ENCODE measurements around the gene GAB2.
A peak's percentile ranks its signal among the peaks of the same experiment; 100 is the strongest.
"Not testable (repeated sequence)": the region's sequence is repeated elsewhere in the genome, so short reads cannot be mapped to it uniquely, and the experiment has no call there.

The GAB2 gene

GRCh38 chr11:78363024-78363619 is 54.5 kb downstream of the GAB2 start:
- H3K27me3 ChIP-seq (ENCODE audit: low read depth): no peaks in the 10 kb centered on the region
- in situ Hi-C loops (cut with MboI; ENCODE audit: low sequenced_read_pairs): no loop called here
- peaks cover 68% of the 10 kb centered on the region for H3K4me1 ChIP-seq
- no peaks in the 10 kb centered on the region for H3K9me3 ChIP-seq
- no peak for DNase-seq (ENCODE audit: low spot score in 2 of 2)
- H3K4me3 ChIP-seq: no peak overlapping the region
- no peaks in the 10 kb centered on the region for H3K36me3 ChIP-seq (replicated peaks)

DNA sequence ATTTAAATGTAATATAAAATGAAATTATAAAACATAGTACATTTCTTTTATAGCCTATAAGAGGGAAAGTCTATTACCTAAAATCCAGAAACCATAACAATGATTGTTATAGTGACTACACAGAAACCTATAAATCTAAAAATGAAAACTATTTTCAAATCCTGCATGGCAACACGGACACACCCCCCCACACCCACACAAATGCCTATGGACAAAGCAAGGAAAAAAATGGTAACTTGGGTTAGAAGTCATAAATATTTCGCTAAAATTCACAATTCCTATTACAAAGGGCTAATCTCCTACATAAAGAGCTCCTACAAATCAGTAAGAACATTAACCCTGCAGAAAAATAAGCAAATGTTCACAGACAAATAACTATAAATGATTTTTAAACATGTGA is 56.4 kb downstream of the GAB2 start:
- H3K36me3 ChIP-seq (replicated peaks): no peaks in the 10 kb centered on the region
- H3K4me3 ChIP-seq: no peak overlapping the region
- no peaks in the 10 kb centered on the region for H3K9me3 ChIP-seq
- DNase-seq (ENCODE audit: low spot score in 2 of 2): peak in 1 of 2 experiments; percentile 52
- in situ Hi-C loops (cut with MboI; ENCODE audit: low sequenced_read_pairs): no loop called here
- H3K27me3 ChIP-seq (ENCODE audit: low read depth): no peaks in the 10 kb centered on the region
- peaks cover 65% of the 10 kb centered on the region for H3K4me1 ChIP-seq

DNA sequence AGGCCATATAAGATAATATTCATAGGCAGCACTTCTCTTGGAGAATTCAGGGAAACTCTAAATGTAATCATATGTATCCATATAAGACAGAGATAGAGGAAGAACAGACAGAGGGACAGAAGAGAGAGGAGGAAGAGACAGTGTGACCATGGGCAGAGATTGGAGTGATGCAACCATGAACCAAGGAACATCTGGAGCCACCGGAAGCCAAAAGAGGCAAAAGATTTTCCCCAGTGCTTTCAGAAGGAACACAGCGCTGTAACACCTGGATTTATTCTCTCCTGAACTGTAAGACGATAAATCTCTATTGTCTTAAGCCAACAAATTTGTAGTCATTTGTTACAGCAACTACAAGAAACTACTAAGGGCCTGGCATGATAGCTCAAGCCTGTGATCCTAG is 57.7 kb downstream of the GAB2 start:
- in situ Hi-C loops (cut with MboI; ENCODE audit: low sequenced_read_pairs): no loop called here
- Histone ChIP-seq H3K4me3 (no peak overlapping the region), H3K36me3 (replicated peaks) (no peaks in the 10 kb centered on the region), H3K9me3 (no peaks in the 10 kb centered on the region), H3K27me3 (ENCODE audit: low read depth) (no peaks in the 10 kb centered on the region), H3K4me1 (peaks cover 57% of the 10 kb centered on the region)
- DNase-seq (ENCODE audit: low spot score in 2 of 2): no peak

DNA sequence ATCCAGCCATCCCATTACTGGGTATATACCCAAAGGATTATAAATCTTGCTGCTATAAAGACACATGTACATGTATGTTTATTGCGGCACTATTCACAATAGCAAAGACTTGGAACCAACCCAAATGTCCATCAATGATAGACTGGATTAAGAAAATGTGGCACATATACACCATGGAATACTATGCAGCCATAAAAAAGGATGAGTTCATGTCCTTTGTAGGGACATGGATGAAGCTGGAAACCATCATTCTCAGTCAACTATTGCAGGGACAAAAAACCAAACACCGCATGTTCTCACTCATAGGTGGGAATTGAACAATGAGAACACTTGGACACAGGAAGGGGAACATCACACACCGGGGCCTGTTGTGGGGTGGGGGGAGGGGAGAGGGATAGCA is 59.7 kb downstream of the GAB2 start:
- in situ Hi-C loops (cut with MboI; ENCODE audit: low sequenced_read_pairs); H3K36me3 ChIP-seq (replicated peaks); H3K9me3 ChIP-seq; H3K4me3 ChIP-seq; H3K27me3 ChIP-seq (ENCODE audit: low read depth); DNase-seq (ENCODE audit: low spot score in 2 of 2): not testable (repeated sequence)
- peaks cover 53% of the 10 kb centered on the region for H3K4me1 ChIP-seq

DNA sequence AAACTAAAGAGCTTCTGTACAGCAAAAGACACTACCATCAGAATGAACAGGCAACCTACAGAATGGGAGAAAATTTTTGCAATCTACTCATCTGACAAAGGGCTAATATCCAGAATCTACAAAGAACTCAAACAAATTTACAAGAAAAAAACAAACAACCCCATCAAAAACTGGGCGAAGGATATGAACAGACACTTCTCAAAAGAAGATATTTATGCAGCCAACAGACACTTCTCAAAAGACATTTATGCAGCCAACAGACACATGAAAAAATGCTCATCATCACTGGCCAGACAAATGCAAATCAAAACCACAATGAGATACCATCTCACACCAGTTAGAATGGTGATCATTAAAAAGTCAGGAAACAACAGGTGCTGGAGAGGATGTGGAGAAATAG is 60.2 kb downstream of the GAB2 start:
- DNase-seq (ENCODE audit: low spot score in 2 of 2); in situ Hi-C loops (cut with MboI; ENCODE audit: low sequenced_read_pairs); H3K9me3 ChIP-seq; H3K27me3 ChIP-seq (ENCODE audit: low read depth); H3K4me3 ChIP-seq; H3K36me3 ChIP-seq (replicated peaks): not testable (repeated sequence)
- peaks cover 56% of the 10 kb centered on the region for H3K4me1 ChIP-seq

DNA sequence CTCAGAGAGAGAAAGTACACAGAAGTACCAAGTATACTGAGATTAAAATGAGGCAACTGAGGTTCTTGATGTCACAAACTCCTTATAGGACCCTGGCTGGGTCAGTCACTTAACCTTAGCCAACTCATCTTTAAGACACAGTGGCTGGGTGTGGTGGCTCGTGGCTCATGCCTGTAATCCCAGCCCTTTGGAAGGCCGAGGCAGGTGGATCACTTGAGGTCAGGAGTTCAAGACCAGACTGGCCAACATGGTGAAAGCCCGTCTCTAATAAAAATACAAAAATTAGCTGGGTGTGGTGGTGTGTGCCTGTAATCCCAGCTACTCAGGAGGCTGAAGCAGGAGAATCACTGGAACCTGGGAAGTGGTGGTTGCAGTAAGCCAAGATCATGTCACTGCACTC is 61.9 kb downstream of the GAB2 start:
- H3K9me3 ChIP-seq; DNase-seq (ENCODE audit: low spot score in 2 of 2); H3K4me3 ChIP-seq; H3K27me3 ChIP-seq (ENCODE audit: low read depth); H3K36me3 ChIP-seq (replicated peaks); in situ Hi-C loops (cut with MboI; ENCODE audit: low sequenced_read_pairs): not testable (repeated sequence)
- peaks cover 62% of the 10 kb centered on the region for H3K4me1 ChIP-seq

- Histone ChIP-seq H3K36me3 (replicated peaks) (no peaks in the 10 kb centered on the region), H3K4me3 (no peak overlapping the region), H3K27me3 (ENCODE audit: low read depth) (no peaks in the 10 kb centered on the region), H3K9me3 (no peaks in the 10 kb centered on the region), H3K4me1 (peaks cover 64% of the 10 kb centered on the region)
- DNase-seq (ENCODE audit: low spot score in 2 of 2): no peak
- in situ Hi-C loops (cut with MboI; ENCODE audit: low sequenced_read_pairs): no loop called here
These were observed 62.3 kb downstream of the GAB2 start for GRCh38 chr11:78355309-78355705.

- Histone ChIP-seq H3K4me3 (no peak overlapping the region), H3K36me3 (replicated peaks) (no peaks in the 10 kb centered on the region), H3K27me3 (ENCODE audit: low read depth) (no peaks in the 10 kb centered on the region), H3K9me3 (no peaks in the 10 kb centered on the region), H3K4me1 (peaks cover 67% of the 10 kb centered on the region)
- in situ Hi-C loops (cut with MboI; ENCODE audit: low sequenced_read_pairs): no loop called here
- peak; percentile 35 to 39 for DNase-seq (ENCODE audit: low spot score in 2 of 2)
These were observed 63.0 kb downstream of the GAB2 start for GRCh38 chr11:78354408-78355308.

GRCh38 chr11:78351979-78352841 is 65.4 kb downstream of the GAB2 start:
- H3K4me1 ChIP-seq: peaks cover 65% of the 10 kb centered on the region
- no peaks in the 10 kb centered on the region for H3K27me3 ChIP-seq (ENCODE audit: low read depth)
- no peak overlapping the region for H3K4me3 ChIP-seq
- DNase-seq (ENCODE audit: low spot score in 2 of 2): peak; percentile 50 to 70
- in situ Hi-C loops (cut with MboI; ENCODE audit: low sequenced_read_pairs): no loop called here
- H3K9me3 ChIP-seq: no peaks in the 10 kb centered on the region
- no peaks in the 10 kb centered on the region for H3K36me3 ChIP-seq (replicated peaks)

DNA sequence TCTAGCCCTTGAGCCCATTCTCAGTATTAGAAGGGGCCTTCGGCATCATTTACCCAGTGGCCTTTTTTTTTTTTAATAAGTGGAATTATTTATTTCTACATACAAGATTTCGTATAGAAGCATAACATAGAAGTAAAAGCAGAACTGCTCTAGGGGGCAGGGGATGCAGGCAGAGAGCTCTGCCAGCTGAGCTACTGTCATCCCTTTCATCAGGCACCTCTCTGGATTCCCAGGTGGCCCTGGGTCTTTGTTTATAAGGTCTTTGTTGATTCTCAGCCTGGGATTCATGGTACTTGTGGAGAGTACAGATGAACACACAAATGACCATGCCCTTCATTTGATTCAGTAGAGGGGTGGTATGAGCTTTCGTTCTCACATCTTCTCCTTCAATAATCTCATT is 66.4 kb downstream of the GAB2 start:
- no peaks in the 10 kb centered on the region for H3K27me3 ChIP-seq (ENCODE audit: low read depth)
- H3K4me1 ChIP-seq: peaks cover 61% of the 10 kb centered on the region
- H3K36me3 ChIP-seq (replicated peaks): no peaks in the 10 kb centered on the region
- no peak overlapping the region for H3K4me3 ChIP-seq
- in situ Hi-C loops (cut with MboI; ENCODE audit: low sequenced_read_pairs): no loop called here
- DNase-seq (ENCODE audit: low spot score in 2 of 2): peak in 1 of 2 experiments; percentile 35
- H3K9me3 ChIP-seq: no peaks in the 10 kb centered on the region

- peaks cover 63% of the 10 kb centered on the region for H3K4me1 ChIP-seq
- no peaks in the 10 kb centered on the region for H3K36me3 ChIP-seq (replicated peaks)
- no peaks in the 10 kb centered on the region for H3K27me3 ChIP-seq (ENCODE audit: low read depth)
- in situ Hi-C loops (cut with MboI; ENCODE audit: low sequenced_read_pairs): no loop called here
- H3K9me3 ChIP-seq: no peaks in the 10 kb centered on the region
- H3K4me3 ChIP-seq: no peak overlapping the region
- DNase-seq (ENCODE audit: low spot score in 2 of 2): peak in 1 of 2 experiments; percentile 48
These were observed 66.9 kb downstream of the GAB2 start for GRCh38 chr11:78350646-78351165.

DNA sequence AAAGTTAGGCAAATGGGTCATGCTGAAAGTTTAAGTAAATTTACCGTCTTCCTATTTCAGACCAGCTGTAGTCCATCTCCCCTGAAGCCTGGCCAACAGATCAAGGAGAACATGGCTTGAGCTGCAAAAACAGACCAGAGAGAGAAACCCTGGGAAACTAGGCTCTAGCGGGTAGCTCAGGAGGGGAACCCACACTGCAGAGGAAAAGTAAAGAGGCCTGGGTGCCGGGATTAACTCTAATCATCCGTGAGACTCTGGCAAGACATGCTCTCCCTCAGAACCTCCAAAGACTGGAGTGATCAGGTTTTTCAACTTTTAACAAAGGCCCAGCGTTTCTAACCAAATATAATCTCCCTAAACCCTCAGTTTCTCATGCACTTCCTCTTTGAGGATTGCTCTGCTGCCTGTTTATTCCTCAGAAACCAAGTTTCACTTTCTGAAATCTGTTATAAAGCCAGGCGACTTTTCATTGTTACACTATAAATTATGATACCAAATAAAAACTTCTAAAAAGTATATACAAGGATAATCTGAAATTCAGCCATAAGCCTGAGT is 67.5 kb downstream of the GAB2 start:
- peak; percentile 50 to 58 for DNase-seq (ENCODE audit: low spot score in 2 of 2)
- Histone ChIP-seq H3K36me3 (replicated peaks) (no peaks in the 10 kb centered on the region), H3K9me3 (no peaks in the 10 kb centered on the region), H3K4me1 (peaks cover 61% of the 10 kb centered on the region), H3K27me3 (ENCODE audit: low read depth) (no peaks in the 10 kb centered on the region), H3K4me3 (no peak overlapping the region)
- in situ Hi-C loops (cut with MboI; ENCODE audit: low sequenced_read_pairs): no loop called here

DNA sequence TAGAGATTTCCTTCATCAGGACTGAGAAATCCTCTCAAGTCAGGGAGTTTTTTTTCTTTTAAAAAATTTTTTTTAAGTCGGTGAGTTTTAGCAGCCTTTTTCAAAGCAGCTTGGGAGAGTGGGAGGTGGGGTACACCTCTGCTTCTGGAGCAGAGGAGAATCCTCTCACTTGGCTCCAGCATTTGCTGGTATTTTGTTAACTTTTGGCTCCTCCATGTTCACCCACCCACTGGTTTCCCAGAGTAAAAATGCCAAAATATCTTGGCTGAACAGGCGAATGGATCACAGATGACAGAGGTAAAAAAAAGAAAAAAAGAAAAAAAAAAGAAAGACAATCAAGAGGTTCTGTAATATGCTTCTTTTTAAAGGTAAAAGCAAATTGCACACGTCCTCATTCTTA is 68.0 kb downstream of the GAB2 start:
- H3K9me3 ChIP-seq: no peaks in the 10 kb centered on the region
- H3K4me1 ChIP-seq: peaks cover 56% of the 10 kb centered on the region
- in situ Hi-C loops (cut with MboI; ENCODE audit: low sequenced_read_pairs): no loop called here
- H3K27me3 ChIP-seq (ENCODE audit: low read depth): no peaks in the 10 kb centered on the region
- H3K36me3 ChIP-seq (replicated peaks): no peaks in the 10 kb centered on the region
- no peak for DNase-seq (ENCODE audit: low spot score in 2 of 2)
- no peak overlapping the region for H3K4me3 ChIP-seq
